Epidermal melanocyte (primary cell): ENCODE results near the gene RBM39.
"Not testable (repeated sequence)": the region's sequence is repeated elsewhere in the genome, so short reads cannot be mapped to it uniquely, and the experiment has no call there.

ENCODE experiments used
- DNase-seq: peaks from one replicate; pipeline ENCODE4 v3.0.0; 2011; ENCODE audit warnings: low spot score; ENCODE audit not compliant: insufficient read length

The RBM39 gene

GRCh38 chr20:35726842-35727711 is 15.0 kb downstream of the RBM39 start:
- no peak for DNase-seq

- DNase-seq, result no peak
Measured at GRCh38 chr20:35724321-35725230, 17.5 kb downstream of the RBM39 start.

- not testable (repeated sequence) for DNase-seq
Measured at GRCh38 chr20:35723652-35724320, 18.3 kb downstream of the RBM39 start.

GRCh38 chr20:35723275-35723639 is 18.8 kb downstream of the RBM39 start:
- not testable (repeated sequence) for DNase-seq

- no peak for DNase-seq
Measured at GRCh38 chr20:35721621-35722020, 20.4 kb downstream of the RBM39 start.

- DNase-seq, result no peak
Measured at GRCh38 chr20:35721219-35721618, 20.8 kb downstream of the RBM39 start.

GRCh38 chr20:35720165-35721123 is 21.6 kb downstream of the RBM39 start:
- DNase-seq, result no peak

GRCh38 chr20:35719717-35720116 is 22.3 kb downstream of the RBM39 start:
- no peak for DNase-seq

GRCh38 chr20:35718972-35719635 is 23.0 kb downstream of the RBM39 start:
- no peak for DNase-seq

- DNase-seq, result not testable (repeated sequence)
Measured at GRCh38 chr20:35718321-35718720, 23.7 kb downstream of the RBM39 start.

- no peak for DNase-seq
Measured at GRCh38 chr20:35716330-35716729, 25.7 kb downstream of the RBM39 start.

- no peak for DNase-seq
Measured at GRCh38 chr20:35715652-35716051, 26.4 kb downstream of the RBM39 start.

GRCh38 chr20:35714127-35714526 is 27.9 kb downstream of the RBM39 start:
- no peak for DNase-seq

- DNase-seq, result not testable (repeated sequence)
Measured at GRCh38 chr20:35713120-35713519, 28.9 kb downstream of the RBM39 start.

GRCh38 chr20:35711588-35712209 is 30.4 kb downstream of the RBM39 start:
- no peak for DNase-seq

GRCh38 chr20:35710884-35711587 is 31.0 kb downstream of the RBM39 start:
- DNase-seq, result no peak

- no peak for DNase-seq
Measured at GRCh38 chr20:35710039-35710438, 32.0 kb downstream of the RBM39 start.

GRCh38 chr20:35709259-35709658 is 32.8 kb downstream of the RBM39 start:
- no peak for DNase-seq

- no peak for DNase-seq
Measured at GRCh38 chr20:35708502-35708901, 33.6 kb downstream of the RBM39 start.
